NCI-H187 (cell line): Measurements from ENCODE around the gene PTER.

Experiments
- DNase-seq, 2 experiments: peaks; one replicate each; lab custom pipeline; 2025; lab: John Stamatoyannopoulos, UW

Gene PTER, protein sequence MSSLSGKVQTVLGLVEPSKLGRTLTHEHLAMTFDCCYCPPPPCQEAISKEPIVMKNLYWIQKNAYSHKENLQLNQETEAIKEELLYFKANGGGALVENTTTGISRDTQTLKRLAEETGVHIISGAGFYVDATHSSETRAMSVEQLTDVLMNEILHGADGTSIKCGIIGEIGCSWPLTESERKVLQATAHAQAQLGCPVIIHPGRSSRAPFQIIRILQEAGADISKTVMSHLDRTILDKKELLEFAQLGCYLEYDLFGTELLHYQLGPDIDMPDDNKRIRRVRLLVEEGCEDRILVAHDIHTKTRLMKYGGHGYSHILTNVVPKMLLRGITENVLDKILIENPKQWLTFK

DNA sequence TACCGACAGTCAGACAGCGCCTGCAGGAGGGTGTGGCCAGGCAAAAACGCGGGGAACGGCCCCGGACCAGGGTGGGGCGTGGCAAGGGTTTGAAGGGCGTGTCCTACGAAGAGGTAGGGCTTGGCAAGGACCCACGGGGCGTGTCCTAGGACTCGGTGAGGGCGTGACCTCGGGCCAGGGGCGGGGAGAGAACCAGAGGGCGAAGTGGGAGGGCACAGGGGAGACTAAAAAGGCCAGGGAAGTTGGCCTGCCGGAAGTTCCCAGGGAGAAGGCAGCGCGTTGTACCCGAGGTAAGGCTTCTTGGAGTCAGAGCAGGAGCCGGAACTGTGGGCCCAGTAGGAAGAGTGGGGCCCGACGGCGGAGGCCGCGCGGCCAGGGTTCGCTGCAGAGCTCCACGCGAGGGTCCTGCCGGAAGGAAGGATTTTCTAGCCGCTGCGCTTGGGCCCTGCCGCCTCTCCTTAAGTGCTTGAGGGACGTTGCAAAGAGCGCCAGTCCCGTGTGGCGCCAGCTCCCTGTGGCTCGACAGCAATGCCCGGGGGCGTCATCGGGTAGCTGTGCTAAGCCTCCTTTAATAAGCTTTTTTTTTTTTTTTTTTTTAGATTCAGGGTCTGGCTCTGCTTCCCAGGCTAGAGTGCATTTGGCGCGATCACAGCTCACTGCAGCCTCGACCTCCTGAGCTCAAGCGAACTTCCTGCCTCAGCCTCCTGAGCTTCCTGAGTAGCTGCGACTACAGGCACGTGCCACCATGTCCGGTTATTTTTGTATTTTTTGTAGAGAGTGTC is at the start of gene PTER:
Gene PTER, plus strand, starts transcription at position 253 of the 782 bp plus-strand sequence. CDS start 47,375 bp downstream, outside the sequence.
- peak; percentile 78 to 87 for DNase-seq

- DNase-seq: no peak
Observed at GRCh38 chr10:16392531-16393069, 44.2 kb upstream of the PTER start.

- DNase-seq: no peak
Observed at GRCh38 chr10:16393271-16393858, 43.4 kb upstream of the PTER start.

DNA sequence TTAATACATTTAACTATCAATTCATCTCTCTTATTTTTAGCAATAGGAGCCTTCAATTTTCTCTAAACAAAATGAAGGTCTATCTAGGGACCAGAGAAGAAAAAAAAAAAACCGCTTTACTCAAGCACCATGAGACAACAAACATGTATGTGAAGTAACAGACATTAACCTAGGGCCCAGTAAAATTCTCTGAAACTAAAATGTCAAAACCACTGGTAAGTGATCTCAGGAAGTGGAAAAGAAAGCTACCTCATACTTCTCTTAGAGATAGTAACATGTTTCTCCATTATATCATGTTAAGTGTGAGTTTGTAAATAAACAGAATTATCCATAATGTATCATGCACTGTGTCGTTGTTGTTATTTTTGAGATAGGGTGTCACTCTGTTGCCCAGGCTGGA is 35.4 kb upstream of the PTER start:
- DNase-seq: no peak

DNA sequence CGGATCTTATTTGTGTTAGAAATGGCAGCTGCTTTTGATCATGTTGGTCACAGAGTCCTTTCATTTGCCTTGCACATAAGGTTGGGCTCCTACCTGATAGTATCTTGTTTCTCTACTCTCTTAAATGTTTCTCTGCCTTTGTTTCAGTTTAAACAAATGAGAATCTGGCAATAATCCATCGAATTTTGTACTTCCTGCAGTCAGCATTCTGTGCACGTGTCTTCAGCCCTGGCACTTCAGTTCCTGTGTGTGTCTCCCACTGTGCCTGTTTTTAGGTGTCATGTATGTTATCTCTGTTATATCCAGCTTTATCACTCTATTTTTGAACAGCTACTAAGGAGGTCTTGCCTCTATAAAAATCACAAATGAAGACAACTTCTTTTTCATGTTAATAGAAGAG is 28.4 kb upstream of the PTER start:
- no peak for DNase-seq

GRCh38 chr10:16417341-16417740 is 19.5 kb upstream of the PTER start:
- DNase-seq: no peak

GRCh38 chr10:16423599-16423998 is 13.2 kb upstream of the PTER start:
- no peak for DNase-seq

DNA sequence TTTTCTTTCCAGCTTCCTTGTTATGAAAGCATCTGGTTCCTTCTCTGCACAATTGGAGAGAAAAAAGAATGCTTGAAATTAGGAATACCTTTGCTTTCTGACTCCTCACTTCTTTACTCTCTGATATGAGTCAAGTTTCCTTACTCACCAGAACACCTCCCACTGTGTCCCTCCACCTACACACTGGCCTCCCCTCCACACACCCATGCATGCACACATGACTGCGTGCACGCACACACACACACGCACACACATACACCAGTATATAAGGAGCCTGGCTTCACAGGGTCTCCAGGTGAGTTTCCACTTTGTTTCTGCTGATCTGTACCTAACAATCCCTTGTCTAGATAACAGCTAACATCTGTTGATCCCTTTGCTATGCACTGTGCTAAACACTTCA is 11.4 kb upstream of the PTER start:
- DNase-seq: no peak

DNA sequence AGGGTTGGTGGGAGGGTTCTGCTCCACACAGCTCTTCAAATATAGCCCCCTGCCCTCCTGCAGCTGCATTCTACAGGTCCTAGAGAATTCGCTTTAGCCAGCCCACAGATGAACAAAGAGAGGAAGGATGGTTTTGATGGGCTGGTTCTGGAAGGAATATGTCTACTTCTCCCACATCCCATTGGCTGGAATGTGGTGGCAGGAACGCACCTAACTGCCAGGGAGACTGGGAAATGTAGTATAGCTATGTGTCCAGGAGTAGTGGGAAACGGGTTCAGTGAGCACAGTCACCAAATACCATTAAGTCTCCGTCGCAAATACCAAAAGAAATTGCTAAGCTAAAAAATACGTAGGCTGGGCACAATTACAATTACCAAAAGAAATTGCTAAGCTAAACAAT is 7.3 kb upstream of the PTER start:
- DNase-seq: no peak

GRCh38 chr10:16436367-16436757 is 448 bp upstream of the PTER start:
- no peak for DNase-seq

DNA sequence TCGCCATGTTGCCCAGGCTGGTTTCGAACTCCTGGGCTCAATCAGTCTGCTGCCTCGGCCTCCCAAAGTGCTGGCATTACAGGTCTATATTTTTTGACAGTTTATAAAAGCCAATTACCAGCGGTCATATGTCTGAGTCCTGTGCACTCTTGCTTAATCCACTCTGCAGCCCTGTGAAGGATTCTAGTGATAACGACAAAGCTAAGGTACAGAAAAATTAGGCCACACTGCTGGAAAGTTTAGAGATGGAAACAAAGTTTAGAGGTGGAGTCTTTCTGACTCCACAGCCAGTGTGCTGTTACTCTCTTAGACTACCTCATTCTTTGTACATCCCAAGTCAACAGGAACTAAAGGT is 707 bp downstream of the PTER start:
- DNase-seq: no peak

DNA sequence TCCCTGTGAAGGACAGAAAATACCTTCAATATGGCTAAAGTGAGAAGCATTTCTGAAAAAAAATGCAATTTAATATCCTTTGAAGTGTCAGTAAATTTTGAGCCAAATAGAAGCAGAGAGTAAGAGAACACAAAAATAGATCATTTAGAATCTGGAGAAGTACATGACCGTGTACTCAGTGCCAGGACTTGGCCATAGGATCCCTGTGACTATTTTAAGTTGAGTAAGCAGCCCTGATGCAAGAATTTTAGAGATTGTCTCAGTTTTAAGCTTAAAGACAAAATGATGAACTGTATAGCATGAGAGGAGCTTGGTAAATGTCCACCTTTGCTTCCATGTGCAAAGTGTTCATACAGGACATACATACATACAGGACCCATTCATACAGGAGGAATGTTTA is 2.5 kb downstream of the PTER start:
- no peak for DNase-seq

DNA sequence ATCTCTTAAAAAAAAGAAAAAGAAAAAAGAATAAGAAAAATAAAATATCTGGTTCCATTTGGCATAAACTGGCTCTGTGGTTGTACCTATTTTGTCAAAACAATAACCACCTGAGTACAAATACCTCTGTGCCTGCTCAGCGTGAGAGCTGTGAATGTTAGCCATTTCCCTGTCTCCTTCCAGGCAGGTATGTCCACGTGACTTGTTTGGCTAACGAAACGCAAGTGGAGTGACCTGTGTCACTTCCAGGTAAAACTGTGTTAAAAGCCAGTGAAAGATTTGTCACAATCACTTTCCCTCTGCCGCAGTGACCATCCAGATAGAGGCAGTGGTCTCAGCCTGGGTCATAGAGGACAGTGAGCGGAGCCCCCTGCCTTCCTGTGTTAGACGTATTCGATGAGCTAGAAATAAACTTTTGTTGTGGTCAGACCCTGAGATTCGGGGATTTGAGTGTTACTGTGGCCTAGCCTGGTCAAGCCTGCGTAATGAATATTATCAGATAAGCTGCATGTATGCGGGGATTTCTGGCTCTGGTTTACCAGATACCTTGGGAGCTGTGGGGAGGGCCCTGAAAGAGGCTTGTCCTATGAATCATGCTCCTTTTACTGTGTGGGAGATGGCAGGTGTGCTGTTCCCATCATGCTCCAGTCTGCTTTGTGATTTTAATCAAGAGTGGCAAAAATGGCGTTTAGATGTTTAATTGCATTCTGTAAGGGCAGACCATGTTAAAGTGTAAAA is 3.8 kb downstream of the PTER start:
- no peak for DNase-seq

DNA sequence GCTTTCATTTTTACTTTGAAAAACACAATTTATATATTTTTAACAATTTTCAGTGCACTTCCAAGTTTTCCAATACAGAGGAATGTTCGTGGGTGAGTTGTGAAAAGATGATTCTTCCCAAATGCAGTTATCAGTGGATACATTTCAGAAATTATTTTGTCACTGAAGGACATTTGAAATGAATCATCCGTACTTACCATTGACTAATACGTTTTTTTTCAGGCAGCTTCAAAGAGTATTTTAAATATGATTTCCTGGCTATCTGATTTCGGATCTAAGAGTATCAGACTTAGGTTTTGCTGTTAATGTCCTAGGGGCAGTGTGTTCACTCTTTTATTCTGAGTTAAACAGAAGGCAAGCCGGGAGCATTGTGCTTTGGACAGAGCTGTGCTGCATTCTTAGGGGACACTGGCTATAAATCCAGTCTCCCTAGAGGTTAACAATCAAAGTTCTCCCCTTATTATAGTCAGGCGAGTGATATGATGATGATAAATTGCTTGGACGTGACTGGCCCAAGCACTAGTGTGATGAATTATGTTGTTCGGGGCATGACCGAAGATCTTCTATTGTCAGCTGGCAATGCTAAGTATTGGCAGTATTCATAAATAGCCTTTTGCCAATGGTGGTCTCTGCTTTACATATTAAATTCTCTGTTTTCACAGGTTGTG is 4.5 kb downstream of the PTER start:
- no peak for DNase-seq

DNA sequence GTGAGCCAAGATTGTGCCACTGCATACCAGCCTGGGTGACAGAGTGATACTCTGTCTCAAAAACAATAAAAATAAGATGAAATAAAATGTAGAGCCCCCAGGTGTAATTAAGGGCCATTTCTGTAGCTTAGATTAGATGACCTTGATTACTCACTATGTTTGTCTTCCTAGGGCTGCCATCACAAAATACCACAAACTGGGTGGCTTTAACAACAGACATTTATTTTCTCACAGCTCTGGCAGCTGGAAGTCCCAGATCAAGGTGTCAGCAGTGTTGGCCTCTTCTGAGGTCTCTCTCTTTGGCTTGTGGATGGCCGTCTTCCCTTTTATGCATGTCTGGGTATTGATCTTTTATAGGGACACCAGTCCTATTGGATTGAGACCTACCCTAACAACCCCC is 6.1 kb downstream of the PTER start:
- DNase-seq: no peak

DNA sequence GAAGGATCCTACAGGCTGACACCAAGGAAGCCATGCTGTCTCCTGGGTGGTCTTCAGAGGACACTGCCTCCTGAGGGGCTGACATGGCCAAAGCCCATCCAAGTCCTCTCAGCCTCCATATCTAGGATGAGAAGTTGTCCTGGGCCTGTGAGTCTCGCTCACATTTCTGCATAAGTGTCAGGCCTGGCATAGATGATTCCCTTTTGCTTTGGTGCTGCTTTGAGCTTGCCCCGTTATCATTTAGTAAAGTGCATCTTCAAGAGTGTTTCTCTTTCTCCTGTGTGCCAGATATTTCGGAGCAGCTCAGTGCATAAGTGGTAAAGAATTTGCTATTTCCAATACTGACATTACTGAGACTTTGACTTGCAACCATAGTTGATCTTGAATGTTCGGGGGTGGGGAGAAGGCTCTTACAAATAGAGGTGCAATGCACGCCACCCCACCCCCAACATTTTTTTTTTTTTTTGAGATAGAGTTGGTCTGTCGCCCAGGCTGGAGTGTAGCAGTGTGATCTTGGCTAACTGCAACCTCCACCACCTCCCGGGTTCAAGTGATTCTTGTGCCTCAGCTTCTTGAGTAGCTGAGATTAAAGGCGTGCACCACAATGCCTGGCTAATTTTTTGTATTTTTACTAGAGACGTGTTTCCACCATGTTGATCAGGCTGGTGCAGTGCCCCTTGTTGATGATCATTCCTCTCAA is 9.1 kb downstream of the PTER start:
- DNase-seq: no peak

GRCh38 chr10:16449454-16449853 is 12.6 kb downstream of the PTER start:
- no peak for DNase-seq

DNA sequence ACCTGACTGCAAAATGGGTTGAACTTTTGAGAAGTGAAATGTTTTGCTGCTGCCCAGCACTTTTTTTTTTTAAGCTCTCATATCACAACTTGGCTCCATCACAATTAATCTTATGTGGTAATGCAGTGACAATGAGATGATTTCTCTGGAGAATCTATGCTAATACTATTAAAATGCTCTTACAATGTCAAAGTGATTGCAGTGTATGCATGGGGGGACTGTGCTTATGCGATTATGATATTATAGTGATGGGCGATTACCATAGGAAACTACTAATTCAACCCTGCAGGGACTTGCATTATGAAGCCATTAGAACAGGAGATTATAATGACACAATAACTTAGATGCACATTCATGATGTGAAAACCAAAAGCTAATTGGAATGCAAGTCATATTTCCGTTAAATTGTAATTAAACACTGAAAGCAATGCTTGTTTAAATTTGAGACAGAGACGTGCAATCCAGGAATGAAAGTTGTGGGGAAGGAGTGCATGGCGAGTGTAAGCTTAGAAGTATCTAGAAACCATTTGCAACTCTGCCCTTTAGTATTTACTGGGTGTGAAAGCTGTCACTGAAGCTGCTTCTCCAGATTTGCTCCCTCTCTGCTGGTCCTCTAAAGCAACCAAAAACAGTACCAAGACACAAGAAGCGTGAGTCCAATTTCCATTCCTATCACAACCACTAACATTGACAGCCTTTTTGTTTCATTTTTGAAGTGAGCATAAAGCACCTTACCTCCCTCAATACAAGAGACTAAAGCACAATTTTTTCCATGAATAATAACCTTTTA is 21.6 kb downstream of the PTER start:
- no peak for DNase-seq

DNA sequence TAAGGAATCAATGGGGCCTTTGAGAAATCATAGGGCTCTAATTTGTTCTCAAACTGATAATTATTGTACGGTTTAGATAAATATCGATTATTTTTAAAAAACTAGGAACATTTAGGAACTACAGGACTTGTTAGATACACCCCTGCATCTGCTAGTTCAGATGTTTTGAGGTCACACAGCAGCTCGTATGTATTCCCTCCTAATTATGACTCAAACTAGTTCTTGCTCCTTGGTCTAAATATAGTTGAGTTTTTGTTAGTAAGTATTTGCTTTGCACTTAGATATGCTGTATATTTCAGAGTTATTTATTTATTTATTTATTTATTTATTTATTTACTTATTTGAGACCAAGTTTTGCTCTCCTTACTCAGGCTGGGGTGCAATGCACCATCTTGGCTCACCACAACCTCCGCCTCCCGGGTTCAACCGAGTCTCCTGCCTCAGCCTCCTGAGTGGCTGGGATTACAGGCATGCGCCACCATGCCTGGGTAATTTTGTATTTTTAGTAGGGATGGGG is 22.7 kb downstream of the PTER start:
- DNase-seq: no peak

- no peak for DNase-seq
Observed at GRCh38 chr10:16466001-16466400, 29.2 kb downstream of the PTER start.
